SU-DHL-6 (cell line): ENCODE data around the gene IL20.

Experiments
- H2AFZ ChIP-seq: fragments of 200-600 bp; sonication (generic); 2 replicates; pipeline ENCODE4 v1.6.1; 2014; ENCODE audit warnings: low read depth, mild to moderate bottlenecking, moderate library complexity, mixed read lengths, antibody characterized with exemption, low read length; ENCODE audit not compliant: severe bottlenecking
- H3F3A ChIP-seq: fragments of 200-600 bp; shearing (Covaris generic); 2 replicates; pipeline ENCODE4 v1.6.0; 2016; ENCODE audit warnings: antibody characterized with exemption, mild to moderate bottlenecking; ENCODE audit not compliant: insufficient read depth
- H3K27ac ChIP-seq: fragments of 200-600 bp; sonication (generic); 2 replicates; pipeline ENCODE4 v1.5.1; 2016; ENCODE audit warnings: low read depth, mild to moderate bottlenecking, low read length, moderate library complexity, mixed read lengths
- H3K27me3 ChIP-seq: fragments of 200-600 bp; sonication (generic), shearing (Covaris generic); 2 replicates; pipeline ENCODE4 v1.6.0; 2014; ENCODE audit warnings: mild to moderate bottlenecking, low read length
- H3K36me3 ChIP-seq: fragments of 200-600 bp; sonication (generic); 2 replicates; pipeline ENCODE4 v1.6.1; 2014; ENCODE audit warnings: mild to moderate bottlenecking, low read length, mixed read lengths
- H3K4me2 ChIP-seq: fragments of 300-600, 200-600 bp; shearing (Covaris generic), sonication (generic); 2 replicates; pipeline ENCODE4 v1.6.0; 2014; ENCODE audit warnings: low read length, low read depth, mild to moderate bottlenecking; ENCODE audit not compliant: poor library complexity, severe bottlenecking
- H3K4me3 ChIP-seq: fragments of 200-600 bp; sonication (generic); 2 replicates; pipeline ENCODE4 v1.5.1; 2014; ENCODE audit warnings: antibody characterized with exemption, low read length, mild to moderate bottlenecking, mixed read lengths; ENCODE audit not compliant: insufficient read depth, poor library complexity, severe bottlenecking
- H3K79me2 ChIP-seq: fragments of 200-600 bp; sonication (generic); 2 replicates; pipeline ENCODE4 v1.6.1; 2014; ENCODE audit warnings: mild to moderate bottlenecking, low read length, moderate library complexity; ENCODE audit not compliant: insufficient read depth
- H3K9ac ChIP-seq: fragments of 200-600 bp; sonication (generic); 2 replicates; pipeline ENCODE4 v1.7.0; 2014; ENCODE audit warnings: mild to moderate bottlenecking, low read length
- H3K9me2 ChIP-seq: fragments of 200-600 bp; sonication (generic); replicated peaks from 2 replicates; pipeline ENCODE4 v1.6.1; 2014; ENCODE audit warnings: low read length; ENCODE audit not compliant: insufficient read depth
- H3K9me3 ChIP-seq: fragments of 200-600 bp; sonication (generic); 2 replicates; pipeline ENCODE4 v1.6.1; 2014; ENCODE audit warnings: low read length, mixed read lengths; ENCODE audit not compliant: insufficient read depth
- H4K20me1 ChIP-seq: fragments of 200-600 bp; sonication (generic); 2 replicates; pipeline ENCODE4 v1.6.1; 2014; ENCODE audit warnings: low read depth, mild to moderate bottlenecking, antibody characterized with exemption, low read length, moderate library complexity, mixed read lengths
- EZH2phosphoT487 ChIP-seq: fragments of 200-600 bp; sonication (generic), shearing (Covaris generic); conservative IDR thresholded peaks from 2 replicates; pipeline ENCODE4 v1.6.1; 2018; ENCODE audit warnings: mild to moderate bottlenecking, antibody characterized with exemption, low read length, moderate library complexity, mixed read lengths
- TF ChIP-seq, protein P1 (sequence below): fragments of 200-600 bp; sonication (generic); IDR thresholded peaks from one replicate; pipeline ENCODE4 v1.5.1; 2017; ENCODE audit warnings: antibody characterized with exemption, mild to moderate bottlenecking, low read length, moderate library complexity; ENCODE audit not compliant: insufficient read depth, poor library complexity, severe bottlenecking

The IL20 gene

DNA sequence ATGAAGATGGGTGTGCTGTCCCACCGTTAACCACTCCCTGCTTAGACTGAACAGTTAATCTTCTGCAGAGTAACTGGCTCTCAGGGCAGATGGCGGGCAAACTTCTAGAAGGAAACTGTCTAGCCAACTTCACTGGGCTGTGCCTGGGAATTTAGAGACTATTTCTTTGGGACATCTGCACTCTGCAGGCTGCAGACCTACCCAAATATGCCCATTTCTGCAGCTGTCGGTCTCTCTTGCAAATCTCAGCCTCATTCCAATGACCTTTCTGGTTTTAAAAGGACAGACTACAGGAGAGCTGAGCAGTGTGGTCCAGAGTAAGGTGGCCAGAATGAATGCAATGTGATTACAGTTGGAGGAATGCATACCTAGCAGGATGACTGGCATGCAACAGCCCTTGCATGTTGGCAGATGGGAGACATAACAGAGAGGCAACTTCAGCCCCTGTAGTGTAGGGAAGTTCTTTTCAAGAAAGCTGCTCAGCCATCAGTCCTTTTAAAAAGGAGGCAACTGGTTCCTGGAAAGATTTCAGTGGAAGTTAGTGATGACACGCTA, 26.3 kb upstream of the IL20 start:
- no peaks in the 10 kb centered on the region for H4K20me1 ChIP-seq
- H3K9ac ChIP-seq, result no peak overlapping the region
- H3K79me2 ChIP-seq, result no peaks in the 10 kb centered on the region
- H2AFZ ChIP-seq, result no peak overlapping the region
- TF ChIP-seq EZH2phosphoT487, result no peak
- TF ChIP-seq, protein P1, sequence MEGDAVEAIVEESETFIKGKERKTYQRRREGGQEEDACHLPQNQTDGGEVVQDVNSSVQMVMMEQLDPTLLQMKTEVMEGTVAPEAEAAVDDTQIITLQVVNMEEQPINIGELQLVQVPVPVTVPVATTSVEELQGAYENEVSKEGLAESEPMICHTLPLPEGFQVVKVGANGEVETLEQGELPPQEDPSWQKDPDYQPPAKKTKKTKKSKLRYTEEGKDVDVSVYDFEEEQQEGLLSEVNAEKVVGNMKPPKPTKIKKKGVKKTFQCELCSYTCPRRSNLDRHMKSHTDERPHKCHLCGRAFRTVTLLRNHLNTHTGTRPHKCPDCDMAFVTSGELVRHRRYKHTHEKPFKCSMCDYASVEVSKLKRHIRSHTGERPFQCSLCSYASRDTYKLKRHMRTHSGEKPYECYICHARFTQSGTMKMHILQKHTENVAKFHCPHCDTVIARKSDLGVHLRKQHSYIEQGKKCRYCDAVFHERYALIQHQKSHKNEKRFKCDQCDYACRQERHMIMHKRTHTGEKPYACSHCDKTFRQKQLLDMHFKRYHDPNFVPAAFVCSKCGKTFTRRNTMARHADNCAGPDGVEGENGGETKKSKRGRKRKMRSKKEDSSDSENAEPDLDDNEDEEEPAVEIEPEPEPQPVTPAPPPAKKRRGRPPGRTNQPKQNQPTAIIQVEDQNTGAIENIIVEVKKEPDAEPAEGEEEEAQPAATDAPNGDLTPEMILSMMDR, result no peak
- no peaks in the 10 kb centered on the region for H3K36me3 ChIP-seq
- no peak overlapping the region for H3K4me3 ChIP-seq
- H3F3A ChIP-seq, result no peaks in the 10 kb centered on the region
- H3K27ac ChIP-seq, result no peak overlapping the region
- no peak overlapping the region for H3K4me2 ChIP-seq
- no peaks in the 10 kb centered on the region for H3K9me3 ChIP-seq
- H3K9me2 ChIP-seq, result no peaks in the 10 kb centered on the region
- no peaks in the 10 kb centered on the region for H3K27me3 ChIP-seq

DNA sequence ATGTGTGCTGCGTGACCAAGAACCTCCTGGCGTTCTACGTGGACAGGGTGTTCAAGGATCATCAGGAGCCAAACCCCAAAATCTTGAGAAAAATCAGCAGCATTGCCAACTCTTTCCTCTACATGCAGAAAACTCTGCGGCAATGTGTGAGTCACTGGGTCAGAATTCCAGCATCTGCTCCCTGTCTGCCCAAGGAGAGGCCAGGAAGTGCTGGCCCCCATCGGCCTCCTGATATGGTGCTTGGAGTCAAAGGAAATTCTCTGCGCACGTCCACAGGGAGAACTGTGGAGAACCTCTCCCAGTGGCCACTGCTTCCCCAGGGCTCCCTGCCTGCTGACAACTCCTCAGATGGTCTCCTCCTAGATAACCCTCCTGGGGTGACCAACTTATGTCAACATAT, 25.6 kb upstream of the IL20 start:
- Histone ChIP-seq H4K20me1 (no peaks in the 10 kb centered on the region), H3K27me3 (no peaks in the 10 kb centered on the region), H2AFZ (no peak overlapping the region), H3K9me2 (no peaks in the 10 kb centered on the region), H3K9me3 (no peaks in the 10 kb centered on the region), H3F3A (no peaks in the 10 kb centered on the region), H3K27ac (no peak overlapping the region), H3K4me3 (no peak overlapping the region), H3K9ac (no peak overlapping the region), H3K79me2 (no peaks in the 10 kb centered on the region), H3K36me3 (no peaks in the 10 kb centered on the region), H3K4me2 (no peak overlapping the region)
- no peak for TF ChIP-seq EZH2phosphoT487
- TF ChIP-seq, protein P1, result no peak

DNA sequence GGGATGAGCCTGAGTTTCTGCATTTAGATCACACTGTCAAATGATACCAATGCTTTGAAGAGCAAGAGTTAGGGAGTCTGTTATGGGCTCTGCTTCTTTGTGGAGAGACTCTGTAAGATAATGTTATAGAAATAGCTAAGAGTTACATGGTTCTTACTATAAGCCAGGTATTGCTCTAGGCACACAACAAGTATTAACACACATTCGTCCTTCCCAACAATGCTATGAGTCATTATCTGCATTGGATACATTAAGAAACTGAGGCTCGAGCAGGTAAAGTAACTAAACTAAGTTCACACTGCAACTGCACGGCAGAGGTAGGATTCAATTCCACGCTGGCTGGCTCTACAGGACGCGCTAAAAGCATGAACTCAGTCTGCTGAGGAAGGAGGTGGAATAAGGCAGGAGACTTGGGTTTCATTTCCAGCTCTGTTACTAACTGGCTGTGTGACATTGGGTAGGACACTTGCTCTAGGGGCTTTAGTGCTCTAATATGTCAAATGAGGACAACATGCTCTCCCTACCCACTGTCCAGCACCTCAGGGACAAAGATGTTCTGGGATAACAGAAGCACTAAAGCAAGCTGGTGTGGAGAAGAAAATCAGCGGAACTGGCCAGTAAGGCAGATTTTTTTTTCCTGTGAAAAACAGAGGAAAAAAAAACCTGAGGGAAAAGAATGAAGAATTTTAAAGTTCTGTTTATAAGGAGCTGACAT, 23.7 kb upstream of the IL20 start:
- Histone ChIP-seq H3K36me3 (no peaks in the 10 kb centered on the region), H3K27me3 (no peaks in the 10 kb centered on the region), H2AFZ (no peak overlapping the region), H4K20me1 (no peaks in the 10 kb centered on the region), H3F3A (no peaks in the 10 kb centered on the region), H3K9ac (no peak overlapping the region), H3K4me2 (no peak overlapping the region), H3K9me2 (no peaks in the 10 kb centered on the region), H3K9me3 (no peaks in the 10 kb centered on the region), H3K4me3 (no peak overlapping the region), H3K27ac (no peak overlapping the region), H3K79me2 (no peaks in the 10 kb centered on the region)
- no peak for TF ChIP-seq EZH2phosphoT487
- TF ChIP-seq, protein P1, result no peak
